HG03139 (cell line): ENCODE results near the gene DMAC2L.
"Not testable (repeated sequence)": the region's sequence is repeated elsewhere in the genome, so short reads cannot be mapped to it uniquely, and the experiment has no call there.

ENCODE experiments used
- ATAC-seq: cut with Tn5 transposase; IDR thresholded peaks from one replicate; pipeline ENCODE4 v1.9.1; 2021; ENCODE audit not compliant: unreplicated experiment

DMAC2L gene

DNA sequence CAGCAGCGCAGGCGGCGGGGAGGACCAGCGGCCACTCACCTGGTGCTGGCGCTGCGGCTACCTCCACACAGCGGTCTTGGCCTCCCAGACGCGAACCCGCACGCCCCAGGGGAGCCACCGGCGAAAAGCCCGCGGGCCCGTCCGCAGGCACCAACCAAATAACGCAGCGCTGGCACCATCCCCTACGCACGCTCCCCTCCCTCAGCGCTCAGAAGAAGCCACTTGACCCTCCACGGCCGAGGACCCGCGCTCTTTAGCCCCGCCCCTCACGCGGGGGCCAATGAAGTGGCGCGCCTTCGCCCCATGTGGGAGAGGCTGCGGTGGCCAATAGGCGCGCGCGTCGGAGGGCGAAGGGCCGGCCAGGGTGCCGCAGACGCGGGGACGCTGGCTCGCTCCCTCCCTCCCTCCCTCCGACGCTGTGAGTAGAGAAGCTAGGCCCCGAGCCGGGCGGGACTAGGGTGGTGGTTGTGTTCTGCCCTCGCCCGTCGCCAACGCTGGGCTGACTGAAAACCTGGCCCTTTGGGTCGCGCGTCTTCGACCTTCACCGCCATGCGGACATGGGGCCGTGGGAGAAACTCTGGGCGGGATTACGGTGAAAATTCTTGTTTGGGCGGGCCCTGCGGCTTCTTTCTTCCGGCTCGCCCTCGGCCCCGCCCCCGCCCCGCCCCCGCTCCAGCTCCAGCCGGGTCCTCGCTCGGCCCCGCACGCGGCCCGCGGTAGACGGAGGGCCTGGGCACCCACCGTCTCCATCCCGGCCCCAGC, at the start of gene DMAC2L, which contains the start of gene L2HGDH:
Gene DMAC2L (plus strand): TSS at position 353 of the 762 bp plus-strand sequence. CDS start 9,164 bp downstream, outside the sequence.
Gene L2HGDH (minus strand): TSS at position 258 of the 762 bp plus-strand sequence. CDS start 79 bp downstream, at position 179.
- ATAC-seq = peak; percentile 93

DNA sequence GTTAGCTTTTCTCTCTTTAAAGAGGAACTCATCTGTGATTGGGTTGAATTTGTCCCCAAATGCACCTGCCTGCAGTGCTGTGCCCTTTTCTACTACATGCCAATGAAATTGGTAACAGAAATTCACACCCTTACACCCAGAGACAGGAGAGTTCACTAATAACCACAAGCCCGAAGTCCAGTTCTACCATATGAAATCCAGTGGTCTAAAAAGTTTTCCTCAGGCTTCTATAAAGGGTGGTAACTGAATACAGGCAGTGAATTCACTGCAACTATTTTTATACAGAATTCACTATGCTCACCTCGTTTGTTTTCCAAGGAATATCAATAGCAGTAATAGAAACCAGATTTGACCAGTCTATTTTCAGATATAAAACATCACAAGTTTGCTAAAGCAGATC, 49.3 kb upstream of the DMAC2L start:
- ATAC-seq = no peak

DNA sequence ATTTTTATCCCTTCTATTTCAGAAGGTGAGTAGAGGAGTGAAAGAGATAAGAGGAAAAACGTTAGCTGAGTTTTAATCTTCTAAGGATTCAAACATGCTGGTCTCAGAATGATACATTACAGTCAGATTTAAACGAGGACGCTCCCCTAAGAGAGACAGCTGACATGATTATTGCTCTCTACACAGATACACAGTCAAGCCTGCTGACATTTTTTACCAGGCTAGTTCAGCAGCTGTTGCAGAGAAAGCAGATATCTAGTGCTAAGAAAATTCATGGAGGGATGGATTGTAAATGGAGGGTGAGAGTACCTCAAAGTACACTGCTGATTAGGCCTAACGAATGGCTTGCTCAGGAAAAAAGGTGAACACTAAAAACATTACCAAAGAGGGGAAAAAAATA, 48.8 kb upstream of the DMAC2L start:
- no peak for ATAC-seq

GRCh38 chr14:50265029-50265428, 47.1 kb upstream of the DMAC2L start:
- no peak for ATAC-seq

GRCh38 chr14:50270932-50271331, 41.2 kb upstream of the DMAC2L start:
- no peak for ATAC-seq

GRCh38 chr14:50272498-50272897, 39.6 kb upstream of the DMAC2L start:
- ATAC-seq = no peak

DNA sequence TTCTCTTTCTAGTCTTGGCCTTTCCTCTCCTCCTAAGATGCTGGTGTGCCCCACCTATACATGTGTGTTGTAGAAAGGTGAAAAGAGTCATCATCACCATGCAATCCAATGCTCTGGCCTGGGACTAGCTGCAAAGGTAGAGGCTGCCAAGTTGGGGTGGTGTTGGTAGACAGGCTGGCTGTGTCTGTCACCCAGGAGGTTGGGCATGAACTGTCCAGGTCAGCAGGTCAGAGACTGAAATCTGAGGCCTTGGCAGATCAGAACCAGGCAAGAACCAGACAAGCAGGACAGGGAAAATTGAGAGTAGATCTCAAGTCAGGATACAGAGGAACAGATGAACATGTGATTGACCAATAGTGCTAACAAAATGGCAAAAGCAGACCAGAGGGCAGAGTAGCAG, 26.3 kb upstream of the DMAC2L start:
- ATAC-seq = no peak

GRCh38 chr14:50288146-50288545, 24.0 kb upstream of the DMAC2L start:
- ATAC-seq = no peak

- no peak for ATAC-seq
Measured at GRCh38 chr14:50290306-50290705, 21.8 kb upstream of the DMAC2L start.

DNA sequence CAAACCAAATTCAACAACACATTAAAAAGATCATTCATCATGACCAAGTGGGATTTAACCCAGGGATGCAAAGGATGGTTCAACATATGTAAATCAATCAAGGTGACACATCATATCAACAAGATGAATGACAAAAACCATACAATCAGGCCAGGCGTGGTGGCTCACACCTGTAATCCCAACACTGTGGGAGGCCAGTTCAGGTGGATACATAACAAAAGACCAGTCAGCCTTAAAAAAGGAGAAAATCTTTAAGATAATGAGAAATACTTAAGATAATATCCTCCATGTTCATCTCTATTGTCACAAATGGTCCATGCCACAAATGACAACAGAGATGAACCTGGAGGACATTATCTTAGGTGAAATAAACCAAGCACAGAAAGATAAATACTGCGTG, 12.5 kb upstream of the DMAC2L start:
- ATAC-seq = no peak

- no peak for ATAC-seq
Measured at GRCh38 chr14:50301914-50302313, 10.2 kb upstream of the DMAC2L start.

- ATAC-seq = no peak
Measured at GRCh38 chr14:50303744-50304471, 8.2 kb upstream of the DMAC2L start.

- ATAC-seq = no peak
Measured at GRCh38 chr14:50308363-50308915, 3.7 kb upstream of the DMAC2L start.

DNA sequence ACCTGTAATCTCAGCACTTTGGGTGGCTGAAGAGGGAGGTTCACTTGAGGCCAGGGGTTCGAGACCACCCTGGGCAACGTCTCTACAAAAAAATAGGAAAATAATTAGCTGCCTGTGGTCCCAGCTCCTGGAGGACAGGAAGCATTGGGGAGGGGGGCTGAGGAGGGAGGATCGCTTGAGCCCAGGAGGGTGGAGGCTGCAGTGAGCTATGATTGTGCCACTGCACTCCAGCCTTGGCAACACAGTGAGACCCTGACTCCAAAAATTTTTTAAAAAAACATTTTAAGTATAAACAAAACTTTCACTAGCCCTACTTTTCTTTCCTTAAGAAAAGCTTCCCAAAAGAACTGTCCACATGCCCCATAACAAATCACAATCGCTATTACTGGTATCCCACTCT, 1.7 kb upstream of the DMAC2L start:
- no peak for ATAC-seq

DNA sequence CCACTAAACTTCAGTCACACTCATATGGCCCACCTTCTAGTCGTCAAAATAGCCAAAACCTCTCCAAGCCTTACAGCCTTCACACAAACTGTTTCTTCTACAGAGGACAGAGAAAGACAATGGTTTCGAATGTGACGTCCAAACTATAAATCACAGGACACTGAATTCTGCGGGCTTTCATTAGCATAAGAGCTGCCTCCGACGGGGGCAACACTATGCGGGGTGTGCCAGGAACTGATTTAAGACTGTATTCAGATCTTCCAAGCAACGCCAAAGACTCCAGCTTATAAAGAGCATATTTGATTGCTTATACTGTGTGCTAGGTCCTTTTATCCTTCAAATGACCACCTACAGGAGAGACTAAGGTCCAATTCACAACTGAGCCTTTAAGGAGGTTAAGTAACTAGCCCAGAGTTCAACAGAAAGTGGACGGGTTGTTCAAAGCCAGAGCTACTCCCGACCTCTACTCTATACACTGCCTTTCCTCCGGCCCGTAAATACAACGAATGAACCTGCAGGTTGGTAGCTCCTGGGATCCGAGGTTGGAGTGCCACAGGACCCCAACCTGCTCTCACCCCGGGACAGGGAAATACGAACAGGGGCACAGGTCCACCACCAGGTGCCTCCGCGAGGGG, 670 bp upstream of the DMAC2L start:
- ATAC-seq = no peak

DNA sequence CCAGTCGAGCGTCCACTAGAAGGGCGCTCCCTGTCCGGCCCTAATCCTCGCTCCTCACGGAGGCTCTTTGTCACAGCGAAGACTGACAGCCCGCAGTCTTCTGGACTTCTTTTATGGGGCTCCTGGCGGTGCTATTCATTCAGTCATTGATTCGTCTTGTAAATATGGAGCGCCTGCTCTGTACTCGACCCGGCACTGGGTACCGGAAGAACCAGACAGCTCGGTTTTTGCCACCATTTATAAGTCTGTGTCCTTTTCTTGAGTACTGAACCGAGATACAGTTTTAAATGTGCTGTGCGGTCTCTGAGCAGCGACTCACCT, 570 bp downstream of the DMAC2L start:
- ATAC-seq = peak; percentile 12

DNA sequence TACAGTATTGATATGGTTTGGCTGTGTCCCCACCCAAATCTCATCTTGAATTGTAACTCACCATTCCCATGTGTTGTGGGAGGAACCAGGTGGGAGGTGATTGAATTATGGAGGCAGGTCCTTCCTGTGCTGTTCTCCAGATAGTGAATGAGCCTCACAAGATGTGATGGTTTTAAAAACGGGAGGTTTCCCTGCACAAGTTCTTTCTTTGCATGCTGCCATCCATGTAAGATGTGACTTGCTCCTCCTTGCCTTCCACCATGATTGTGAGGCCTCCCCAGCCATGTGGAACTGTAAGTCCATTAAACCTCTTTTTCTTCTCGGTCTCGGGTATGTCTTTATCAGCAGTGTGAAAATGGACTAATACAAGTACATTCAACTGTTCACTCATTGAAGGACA, 2.0 kb downstream of the DMAC2L start:
- ATAC-seq = not testable (repeated sequence)

GRCh38 chr14:50318031-50318626, 6.0 kb downstream of the DMAC2L start:
- no peak for ATAC-seq

DNA sequence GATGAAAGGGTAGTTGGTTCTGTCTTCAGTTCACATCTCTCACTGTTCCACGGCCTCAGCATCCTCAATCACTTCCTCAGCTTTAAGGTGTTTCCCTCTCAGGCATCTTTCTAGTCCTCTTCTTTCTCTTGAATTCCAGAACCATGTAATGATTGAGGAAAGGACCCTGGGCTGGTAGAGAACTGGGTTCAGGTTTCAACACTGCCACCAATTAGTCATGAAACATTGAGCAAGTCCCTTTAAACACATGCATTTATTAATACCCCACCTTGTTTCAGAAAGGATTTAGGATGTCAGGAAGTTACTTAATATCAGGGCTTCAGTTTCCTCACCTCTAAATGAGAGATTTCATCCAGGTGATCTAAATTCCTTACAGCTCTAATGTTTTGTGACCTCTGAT, 7.2 kb downstream of the DMAC2L start:
- no peak for ATAC-seq

DNA sequence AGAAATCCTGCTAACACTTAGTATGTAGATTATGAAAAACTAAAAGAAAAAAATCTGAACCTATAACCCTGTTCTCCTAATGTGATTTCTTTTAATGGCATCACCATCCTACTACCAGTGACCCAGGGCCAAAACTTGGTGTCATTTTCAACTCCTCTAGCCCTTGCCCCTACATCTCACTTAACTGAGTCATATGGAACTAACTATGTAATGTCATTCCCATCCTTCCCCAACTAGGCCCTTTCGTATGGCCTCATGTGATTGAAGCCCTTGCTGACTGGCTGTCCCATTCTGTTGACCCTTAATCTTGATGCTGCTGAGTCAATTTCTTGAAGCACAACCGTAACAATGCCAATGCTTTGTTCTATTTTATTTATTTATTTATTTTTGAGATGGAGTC, 7.6 kb downstream of the DMAC2L start:
- no peak for ATAC-seq

DNA sequence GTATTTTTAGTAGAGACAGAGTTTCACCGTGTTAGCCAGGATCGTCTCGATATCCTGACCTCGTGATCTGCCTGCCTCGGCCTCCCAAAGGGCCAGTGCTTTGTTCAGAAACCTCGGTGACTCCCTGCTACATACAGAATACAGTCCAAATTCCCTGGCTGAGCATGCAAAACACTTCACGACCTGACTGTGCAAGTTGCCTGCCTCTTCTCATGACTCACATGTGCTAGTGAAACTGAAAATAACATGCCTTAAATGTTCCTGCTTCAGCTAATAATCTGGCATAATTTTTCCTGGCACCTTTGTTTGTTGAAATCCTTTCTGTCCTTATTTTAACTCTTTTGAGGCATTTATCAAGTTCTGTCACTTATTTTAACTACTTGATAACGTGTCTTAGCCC, 8.2 kb downstream of the DMAC2L start:
- no peak for ATAC-seq
